ENCODE measurements around the gene ACBD7.
A peak's percentile ranks its signal among the peaks of the same experiment; 100 is the strongest.

ACBD7 gene

GRCh38 chr10:15088428-15089261 is at the start of gene ACBD7:
ACBD7 (minus strand) TSS chr10:15088776; CDS start chr10:15088728, 48 bp downstream.
- H3K4me3 ChIP-seq, result peak within 1 kb of the TSS; percentile 75
- peak; percentile 54 for TF ChIP-seq CTCF (IDR thresholded peaks at IDR 0.05)
- no peak within 1 kb of the TSS for H3K27ac ChIP-seq
- peak; percentile 84 for DNase-seq (ENCODE audit: low spot score)

- H3K27ac ChIP-seq, result no peak overlapping the region
- no peak for DNase-seq (ENCODE audit: low spot score)
- no peak overlapping the region for H3K4me3 ChIP-seq
These were observed 49.1 kb upstream of the ACBD7 start for GRCh38 chr10:15137636-15138035.

GRCh38 chr10:15137036-15137359 is 48.4 kb upstream of the ACBD7 start:
- Histone ChIP-seq H3K27ac (no peak overlapping the region), H3K4me3 (no peak overlapping the region)
- DNase-seq (ENCODE audit: low spot score), result no peak
- TF ChIP-seq CTCF (IDR thresholded peaks at IDR 0.05), result no peak

More at GRCh38 chr10:15137636-15138035, 49.1 kb upstream of the ACBD7 start:
- TF ChIP-seq CTCF (IDR thresholded peaks at IDR 0.05), result no peak

- no peak for TF ChIP-seq CTCF (IDR thresholded peaks at IDR 0.05)
These were observed 47.8 kb upstream of the ACBD7 start for GRCh38 chr10:15136129-15137035.

GRCh38 chr10:15131330-15131729 is 42.8 kb upstream of the ACBD7 start:
- no peak overlapping the region for H3K27ac ChIP-seq
- H3K4me3 ChIP-seq, result no peak overlapping the region
- DNase-seq (ENCODE audit: low spot score), result no peak
- no peak for TF ChIP-seq CTCF (IDR thresholded peaks at IDR 0.05)

More at GRCh38 chr10:15136129-15137035, 47.8 kb upstream of the ACBD7 start:
- no peak overlapping the region for H3K4me3 ChIP-seq
- H3K27ac ChIP-seq, result no peak overlapping the region
- no peak for DNase-seq (ENCODE audit: low spot score)

- no peak for DNase-seq (ENCODE audit: low spot score)
- no peak for TF ChIP-seq CTCF (IDR thresholded peaks at IDR 0.05)
- H3K27ac ChIP-seq, result no peak overlapping the region
- no peak overlapping the region for H3K4me3 ChIP-seq
These were observed 36.3 kb upstream of the ACBD7 start for GRCh38 chr10:15124908-15125307.
